K562 (cell line): ENCODE measurements around the gene NDUFAF8. TPM values are rescaled to one million over a fixed set of nuclear protein-coding genes. Genes with fewer than 3 reads are reported as not detected.

Experiments used
- E2F3 ChIP-seq: fragments of 250-450 bp; sonication (Bioruptor Pico); IDR thresholded peaks from 2 replicates; pipeline ENCODE4 v1.4.0; 2020; ENCODE audit warnings: mild to moderate bottlenecking
- NR4A1 ChIP-seq, 2 experiments: fragments of 250-450 bp in 1 of 2; fragments of 450-650 bp in 1 of 2; sonication (Bioruptor Pico) in 1 of 2; IDR thresholded peaks; 2 replicates each; pipeline versions ENCODE4 v1.4.0 to v1.6.1; 2016 to 2020; ENCODE audit warnings: mild to moderate bottlenecking in 2 of 2, missing compliant biosample characterization in 1 of 2, missing genetic modification characterization in 1 of 2, moderate library complexity in 1 of 2
- PRPF4 ChIP-seq: fragments of 200-400 bp; formaldehyde crosslinking; IDR thresholded peaks from one replicate; pipeline ENCODE4 v1.6.1; 2017; ENCODE audit warnings: low read length, low read depth, mild to moderate bottlenecking; ENCODE audit not compliant: insufficient read depth, poor library complexity, severe bottlenecking
- RNF2 ChIP-seq: sonication (generic); IDR thresholded peaks from 2 replicates; pipeline ENCODE4 v1.6.1; 2016
- SMAD4 ChIP-seq: fragments of 250-450 bp; sonication (Bioruptor Pico); conservative IDR thresholded peaks from 2 replicates; pipeline ENCODE4 v1.8.0; 2021; ENCODE audit warnings: inconsistent platforms, mild to moderate bottlenecking, moderate library complexity
- ZBTB1 ChIP-seq: sonication (generic); formaldehyde crosslinking; IDR thresholded peaks from 2 replicates; pipeline ENCODE4 v1.8.1; 2023; ENCODE audit warnings: missing genetic modification reagents, low read depth, mild to moderate bottlenecking, borderline replicate concordance
- polyA plus RNA-seq, 8 experiments: library from polyadenylated mRNA; depleted of rRNA in 4 of 8; stranded (reverse) in 5 of 8; unstranded in 3 of 8; fragments of >200 nt; fragmentation: Nextera tagmentation in 2 of 8; fragmentation: Illumina TruSeq in 1 of 8; extraction: Ambion mirVana in 2 of 8; extraction: Trizol in 1 of 8; gene quantifications; 2 replicates each; pipeline versions ENCODE4 v1.2.1 to v1.2.3, GENCODE V29; 2011 to 2014; ENCODE audit warnings: inconsistent platforms in 1 of 8, missing spikeins in 1 of 8
- total RNA-seq, 7 experiments: library from RNA; depleted of rRNA in 6 of 7; stranded (reverse); fragments of >200 nt in 6 of 7; fragmentation: Illumina TruSeq in 2 of 7; extraction: Trizol in 2 of 7; gene quantifications; 2 replicates each; pipeline versions ENCODE4 v1.2.1 to v1.2.3, GENCODE V29; 2011 to 2021; ENCODE audit warnings: low replicate concordance in 1 of 7
- TF ChIP-seq, protein P1 (sequence below): fragments of 250-450 bp; sonication (Bioruptor Pico); IDR thresholded peaks from 2 replicates; pipeline ENCODE4 v1.5.0; 2021; ENCODE audit warnings: mild to moderate bottlenecking, moderate library complexity
- TF ChIP-seq, protein P2 (sequence below): fragments of 250-450 bp; sonication (Bioruptor Pico); IDR thresholded peaks from 2 replicates; pipeline ENCODE4 v1.8.0; 2021; ENCODE audit warnings: borderline replicate concordance, mild to moderate bottlenecking, moderate library complexity; ENCODE audit not compliant: poor library complexity, severe bottlenecking
- TF ChIP-seq, protein P3 (sequence below), 2 experiments: IDR thresholded peaks; 2 replicates each; pipeline ENCODE4 v1.6.1; 2011; ENCODE audit warnings: borderline replicate concordance in 1 of 2, control low read depth in 1 of 2, low read depth in 1 of 2, low read length in 1 of 2, mild to moderate bottlenecking in 1 of 2, mixed read lengths in 1 of 2, moderate library complexity in 1 of 2; ENCODE audit not compliant: insufficient read depth in 1 of 2, insufficient read length in 1 of 2, poor library complexity in 1 of 2, severe bottlenecking in 1 of 2; ENCODE audit errors: extremely low read depth in 1 of 2
- TF ChIP-seq, protein P4 (sequence below), 2 experiments: fragments of 450-650 bp in 1 of 2; IDR thresholded peaks; 2 replicates each; pipeline ENCODE4 v1.6.1; 2011 to 2017; ENCODE audit warnings: low read depth in 2 of 2, antibody characterized with exemption in 1 of 2, borderline replicate concordance in 1 of 2, low read length in 1 of 2, mild to moderate bottlenecking in 1 of 2, mixed read lengths in 1 of 2; ENCODE audit not compliant: control insufficient read depth in 1 of 2

NDUFAF8 gene
- total and polyA plus RNA-seq, 9 of the 15 experiments (the other 6 are each of a cell fraction or from before 2014, with no cell fraction given) = 13.5 to 144 (median 90.0) TPM

- TF ChIP-seq, protein P1, sequence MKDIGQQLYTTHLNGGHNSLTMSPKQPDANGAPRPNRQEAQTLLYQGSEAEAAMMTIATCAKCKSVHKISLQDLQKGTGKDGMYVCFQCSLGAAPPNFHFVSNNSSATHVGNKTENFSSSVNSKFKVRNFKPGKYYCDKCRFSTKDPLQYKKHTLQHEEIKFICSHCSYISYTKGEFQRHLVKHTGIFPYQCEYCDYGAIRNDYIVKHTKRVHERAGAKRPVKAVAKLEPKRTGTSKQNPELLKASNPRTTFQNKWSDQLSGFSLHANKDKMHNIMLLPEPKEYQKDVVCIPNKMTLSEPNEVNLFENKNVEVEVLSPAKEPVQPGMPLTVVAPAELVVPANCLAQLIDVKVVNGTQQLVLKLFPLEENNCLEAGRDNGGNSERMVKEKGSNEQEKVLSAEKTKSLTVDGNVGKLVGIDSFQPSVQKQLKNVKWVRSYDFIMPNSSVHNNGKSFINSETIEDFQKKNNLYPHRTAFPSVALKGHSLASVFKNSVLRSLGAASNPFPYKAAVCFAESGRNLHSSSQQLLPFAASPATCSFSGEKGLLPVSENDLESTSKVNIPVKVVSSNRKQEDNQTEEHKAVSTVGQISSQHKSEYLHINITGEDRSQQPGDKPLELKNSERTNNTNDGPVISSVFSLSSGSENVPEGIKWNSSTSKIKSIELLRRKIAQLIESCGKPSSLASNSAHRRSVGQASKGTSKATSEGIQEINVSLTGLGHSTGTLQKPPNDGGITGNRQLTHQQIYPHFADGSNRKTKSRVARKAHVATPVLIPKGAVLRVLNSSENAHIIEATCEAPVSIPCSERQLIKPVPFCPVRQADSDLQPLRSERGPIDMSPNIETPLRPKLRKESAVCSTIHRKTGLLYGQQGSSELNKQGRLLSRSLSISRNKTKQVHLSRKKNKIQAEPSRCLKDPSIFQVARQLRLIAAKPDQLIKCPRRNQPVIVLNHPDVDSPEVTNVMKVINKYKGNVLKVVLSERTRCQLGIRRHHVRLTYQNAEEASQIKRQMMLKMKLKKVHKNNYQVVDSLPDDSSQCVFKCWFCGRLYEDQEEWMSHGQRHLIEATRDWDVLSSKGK = no peak
- 0 out of 2 replicates have a peak, but pooled peaks have one; percentile 45 for TF ChIP-seq NR4A1 (CRISPR knock-in tag; IDR thresholded peaks at IDR 0.05)
- peak; percentile 49; the same call in 1 of the 2 replicates for TF ChIP-seq NR4A1 (tag; IDR thresholded peaks at IDR 0.05)
- TF ChIP-seq, protein P2, sequence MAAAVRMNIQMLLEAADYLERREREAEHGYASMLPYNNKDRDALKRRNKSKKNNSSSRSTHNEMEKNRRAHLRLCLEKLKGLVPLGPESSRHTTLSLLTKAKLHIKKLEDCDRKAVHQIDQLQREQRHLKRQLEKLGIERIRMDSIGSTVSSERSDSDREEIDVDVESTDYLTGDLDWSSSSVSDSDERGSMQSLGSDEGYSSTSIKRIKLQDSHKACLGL (CRISPR knock-in tag) = peak; percentile 17
- TF ChIP-seq, protein P3, sequence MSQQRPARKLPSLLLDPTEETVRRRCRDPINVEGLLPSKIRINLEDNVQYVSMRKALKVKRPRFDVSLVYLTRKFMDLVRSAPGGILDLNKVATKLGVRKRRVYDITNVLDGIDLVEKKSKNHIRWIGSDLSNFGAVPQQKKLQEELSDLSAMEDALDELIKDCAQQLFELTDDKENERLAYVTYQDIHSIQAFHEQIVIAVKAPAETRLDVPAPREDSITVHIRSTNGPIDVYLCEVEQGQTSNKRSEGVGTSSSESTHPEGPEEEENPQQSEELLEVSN (IDR thresholded peaks at IDR 0.05; ENCODE audit: borderline replicate concordance in 1 of 2, extremely low read depth in 1 of 2, insufficient read depth in 1 of 2, insufficient read length in 1 of 2, low read depth in 1 of 2, low read length in 1 of 2, poor library complexity in 1 of 2, severe bottlenecking in 1 of 2) = peak; percentile 96 to 98
- TF ChIP-seq, protein P4, sequence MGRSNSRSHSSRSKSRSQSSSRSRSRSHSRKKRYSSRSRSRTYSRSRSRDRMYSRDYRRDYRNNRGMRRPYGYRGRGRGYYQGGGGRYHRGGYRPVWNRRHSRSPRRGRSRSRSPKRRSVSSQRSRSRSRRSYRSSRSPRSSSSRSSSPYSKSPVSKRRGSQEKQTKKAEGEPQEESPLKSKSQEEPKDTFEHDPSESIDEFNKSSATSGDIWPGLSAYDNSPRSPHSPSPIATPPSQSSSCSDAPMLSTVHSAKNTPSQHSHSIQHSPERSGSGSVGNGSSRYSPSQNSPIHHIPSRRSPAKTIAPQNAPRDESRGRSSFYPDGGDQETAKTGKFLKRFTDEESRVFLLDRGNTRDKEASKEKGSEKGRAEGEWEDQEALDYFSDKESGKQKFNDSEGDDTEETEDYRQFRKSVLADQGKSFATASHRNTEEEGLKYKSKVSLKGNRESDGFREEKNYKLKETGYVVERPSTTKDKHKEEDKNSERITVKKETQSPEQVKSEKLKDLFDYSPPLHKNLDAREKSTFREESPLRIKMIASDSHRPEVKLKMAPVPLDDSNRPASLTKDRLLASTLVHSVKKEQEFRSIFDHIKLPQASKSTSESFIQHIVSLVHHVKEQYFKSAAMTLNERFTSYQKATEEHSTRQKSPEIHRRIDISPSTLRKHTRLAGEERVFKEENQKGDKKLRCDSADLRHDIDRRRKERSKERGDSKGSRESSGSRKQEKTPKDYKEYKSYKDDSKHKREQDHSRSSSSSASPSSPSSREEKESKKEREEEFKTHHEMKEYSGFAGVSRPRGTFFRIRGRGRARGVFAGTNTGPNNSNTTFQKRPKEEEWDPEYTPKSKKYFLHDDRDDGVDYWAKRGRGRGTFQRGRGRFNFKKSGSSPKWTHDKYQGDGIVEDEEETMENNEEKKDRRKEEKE (IDR thresholded peaks at IDR 0.05; ENCODE audit: borderline replicate concordance in 1 of 2, control insufficient read depth in 1 of 2, low read depth in 2 of 2, low read length in 1 of 2) = no peak
- peak; percentile 70; the same call in 1 of the 2 replicates for TF ChIP-seq E2F3
- peak; percentile 52; the same call in 1 of the 2 replicates for TF ChIP-seq RNF2
- peak; percentile 50 for TF ChIP-seq SMAD4 (CRISPR knock-in tag)
- no peak for TF ChIP-seq PRPF4
- no peak for TF ChIP-seq ZBTB1 (CRISPR knock-in tag)
Measured at GRCh38 chr17:81222906-81223761, 16.0 kb upstream of the NDUFAF8 start, which contains the start of gene CEP131 (continued).
